Lower lobe of right lung (tissue), 2 donors: ENCODE data around the gene AKAP5. TPM values are rescaled to one million over a fixed set of nuclear protein-coding genes. Genes with fewer than 3 reads are reported as not detected.

Experiments used
- ATAC-seq, 2 donors: fragments of 200-7000 bp; cut with Tn5 transposase; one replicate each; pipeline ENCODE4 v1.9.1; 2020 to 2022; ENCODE audit warnings: mild to moderate bottlenecking in 2 of 2, moderate library complexity in 2 of 2
- DNase-seq: peaks from one replicate; pipeline ENCODE4 v3.0.0-alpha.2; 2020
- H3K27ac ChIP-seq: fragments of 200-600 bp; one replicate; pipeline ENCODE4 v1.8.0; 2022
- H3K27me3 ChIP-seq: fragments of 200-600 bp; one replicate; pipeline ENCODE4 v1.8.0; 2022; ENCODE audit warnings: low read depth
- H3K36me3 ChIP-seq: fragments of 200-600 bp; one replicate; pipeline ENCODE4 v1.8.0; 2022; ENCODE audit warnings: mild to moderate bottlenecking
- H3K4me1 ChIP-seq: fragments of 200-600 bp; one replicate; pipeline ENCODE4 v1.8.0; 2022
- H3K4me3 ChIP-seq: fragments of 200-600 bp; one replicate; pipeline ENCODE4 v1.8.0; 2022; ENCODE audit warnings: mild to moderate bottlenecking
- H3K9me3 ChIP-seq: fragments of 200-600 bp; one replicate; pipeline ENCODE4 v1.8.0; 2022
- CTCF ChIP-seq: fragments of 200-600 bp; IDR thresholded peaks from one replicate; pipeline ENCODE4 v1.8.0; 2022; ENCODE audit warnings: antibody characterized with exemption, mild to moderate bottlenecking
- intact Hi-C: fragments of 100-400 bp; cut with DNase I; formaldehyde crosslinking; loops from one replicate; pipeline ENCODE4 v1.11.0; 2022
- total RNA-seq: library from RNA; stranded (reverse); fragmentation: NEBNext Ultra II Directional; extraction: Animal tissue kit (Norgen Biotek cat#: 25700); gene quantifications from one replicate; pipeline ENCODE4 v1.2.1, GENCODE V29; 2021
- donor health status: DM: no; HTN: yes; CAD: no; lungs with severe emphysema.

The AKAP5 gene
- total RNA-seq, 1 donor from 2014 or later, result 4.8 TPM

GRCh38 chr14:64467101-64467500 is 1.8 kb downstream of the AKAP5 start:
- H3K27me3 ChIP-seq, result no peaks in the 10 kb centered on the region
- no peak for TF ChIP-seq CTCF
- peak; percentile 29 to 53 for ATAC-seq
- H3K4me3 ChIP-seq, result no peak overlapping the region
- H3K4me1 ChIP-seq, result peaks cover 15% of the 10 kb centered on the region
- H3K36me3 ChIP-seq, result no peaks in the 10 kb centered on the region
- H3K9me3 ChIP-seq, result no peaks in the 10 kb centered on the region
- intact Hi-C loops, result no loop called here
- DNase-seq, result no peak
- no peak overlapping the region for H3K27ac ChIP-seq

- peaks cover 15% of the 10 kb centered on the region for H3K4me1 ChIP-seq
- intact Hi-C loops, result no loop called here
- ATAC-seq, result no peak
- no peak for TF ChIP-seq CTCF
- no peaks in the 10 kb centered on the region for H3K9me3 ChIP-seq
- H3K27ac ChIP-seq, result no peak overlapping the region
- DNase-seq, result no peak
- H3K4me3 ChIP-seq, result no peak overlapping the region
- H3K36me3 ChIP-seq, result no peaks in the 10 kb centered on the region
- no peaks in the 10 kb centered on the region for H3K27me3 ChIP-seq
Measured at GRCh38 chr14:64467566-64467965, 2.3 kb downstream of the AKAP5 start.

GRCh38 chr14:64468451-64468850 is 3.2 kb downstream of the AKAP5 start:
- no peak for ATAC-seq

GRCh38 chr14:64474041-64474440 is 8.7 kb downstream of the AKAP5 start:
- TF ChIP-seq CTCF, result no peak
- intact Hi-C loops, result no loop called here
- H3K9me3 ChIP-seq, result no peaks in the 10 kb centered on the region
- DNase-seq (no peak), ATAC-seq (no peak)
- H3K36me3 ChIP-seq, result no peaks in the 10 kb centered on the region
- no peak overlapping the region for H3K27ac ChIP-seq
- no peaks in the 10 kb centered on the region for H3K27me3 ChIP-seq
- no peaks in the 10 kb centered on the region for H3K4me1 ChIP-seq
- H3K4me3 ChIP-seq, result no peak overlapping the region

More at GRCh38 chr14:64468451-64468850, 3.2 kb downstream of the AKAP5 start:
- H3K27me3 ChIP-seq, result no peaks in the 10 kb centered on the region
- H3K9me3 ChIP-seq, result no peaks in the 10 kb centered on the region
- no peak overlapping the region for H3K27ac ChIP-seq
- intact Hi-C loops, result no loop called here
- no peak for DNase-seq
- peaks cover 15% of the 10 kb centered on the region for H3K4me1 ChIP-seq
- H3K36me3 ChIP-seq, result no peaks in the 10 kb centered on the region
- TF ChIP-seq CTCF, result no peak
- no peak overlapping the region for H3K4me3 ChIP-seq

GRCh38 chr14:64474698-64475097 is 9.4 kb downstream of the AKAP5 start:
- intact Hi-C loops, result no loop called here
- Histone ChIP-seq H3K4me3 (no peak overlapping the region), H3K9me3 (no peaks in the 10 kb centered on the region), H3K4me1 (no peaks in the 10 kb centered on the region), H3K36me3 (no peaks in the 10 kb centered on the region), H3K27ac (no peak overlapping the region), H3K27me3 (no peaks in the 10 kb centered on the region)
- no peak for ATAC-seq
- no peak for TF ChIP-seq CTCF
- no peak for DNase-seq
